ENCODE data around the gene VPS9D1. TPM values are rescaled to one million over a fixed set of nuclear protein-coding genes. Genes with fewer than 3 reads are reported as not detected.

VPS9D1 gene
- total and polyA plus RNA-seq, 2 of the 4 experiments (the other 2 are of a cell fraction), result 1.8 to 20.3 TPM

- Histone ChIP-seq H3K9me1 (ENCODE audit: insufficient read depth, low read length) (peaks cover 5% of the 10 kb centered on the region; the same call in 1 of the 2 replicates), H2AFZ (replicated peaks; ENCODE audit: low read length, poor library complexity) (no peak overlapping the region), H2AK5ac (ENCODE audit: low read depth, low read length) (no peak overlapping the region), H2BK5ac (ENCODE audit: low read depth, low read length, poor library complexity, severe bottlenecking) (no peak overlapping the region), H3K14ac (replicated peaks; ENCODE audit: low read depth, low read length) (no peak overlapping the region), H4K91ac (ENCODE audit: insufficient read depth, low read depth, low read length) (no peak overlapping the region), H3K27ac (ENCODE audit: insufficient read depth, low read length) (no peak overlapping the region), H3K4me3 (ENCODE audit: insufficient read depth, low read depth, low read length) (no peak overlapping the region), H2AK9ac (replicated peaks; ENCODE audit: low read depth, low read length, poor library complexity) (no peak overlapping the region), H3K4ac (ENCODE audit: low read depth, low read length) (no peak overlapping the region), H3K56ac (ENCODE audit: extremely low read depth, insufficient read depth, low read length) (no peak overlapping the region), H3K36me3 (ENCODE audit: control insufficient read depth, insufficient read depth, low read length) (peaks cover 16% of the 10 kb centered on the region), H3K18ac (ENCODE audit: low read depth, low read length) (no peak overlapping the region), H4K5ac (ENCODE audit: low read depth, low read length) (no peak overlapping the region), H4K20me1 (ENCODE audit: insufficient read depth, low read length) (peaks cover 6% of the 10 kb centered on the region), H3K79me1 (ENCODE audit: low read depth in 1 of 2, low read length in 2 of 2) (peaks cover 16 to 40% of the 10 kb centered on the region in 2 experiments), H3K9me3 (ENCODE audit: control insufficient read depth, insufficient read depth, low read length) (no peaks in the 10 kb centered on the region), H2BK120ac (ENCODE audit: low read depth, low read length) (no peak overlapping the region), H2BK15ac (ENCODE audit: low read depth, low read length) (no peak overlapping the region), H2BK20ac (ENCODE audit: low read depth, low read length) (no peak overlapping the region), H3K4me1 (ENCODE audit: control insufficient read depth, insufficient read depth, low read length) (peaks cover 7% of the 10 kb centered on the region), H4K8ac (ENCODE audit: low read depth in 2 of 2, low read length in 2 of 2) (no peak overlapping the region), H3K23ac (ENCODE audit: low read depth, low read length) (no peak overlapping the region), H3K4me2 (ENCODE audit: low read depth, low read length) (no peak overlapping the region), H3K9ac (ENCODE audit: low read depth, low read length) (no peak overlapping the region), H3K27me3 (ENCODE audit: control insufficient read depth, insufficient read depth, low read length) (no peaks in the 10 kb centered on the region)
- TF ChIP-seq NFE2L2 (IDR thresholded peaks at IDR 0.05; ENCODE audit: low read depth, low read length) (no peak), BHLHE40 (IDR thresholded peaks at IDR 0.05; ENCODE audit: low read depth, low read length) (no peak), RFX5 (IDR thresholded peaks at IDR 0.05; ENCODE audit: low read depth, low read length) (no peak), RAD21 (IDR thresholded peaks at IDR 0.05; ENCODE audit: low read length) (no peak), SMC3 (IDR thresholded peaks at IDR 0.05; ENCODE audit: low read depth, low read length) (no peak), MAFK (IDR thresholded peaks at IDR 0.05; ENCODE audit: low read depth, low read length) (no peak), RCOR1 (IDR thresholded peaks at IDR 0.05; ENCODE audit: insufficient replicate concordance, low read length) (no peak), POLR2A (IDR thresholded peaks at IDR 0.05; ENCODE audit: low read depth, low read length) (no peak), ELK1 (IDR thresholded peaks at IDR 0.05; ENCODE audit: borderline replicate concordance, low read depth, low read length) (no peak), CHD1 (IDR thresholded peaks at IDR 0.05; ENCODE audit: low read depth, low read length) (no peak), MAZ (IDR thresholded peaks at IDR 0.05; ENCODE audit: borderline replicate concordance, low read depth, low read length) (no peak)
- dilution Hi-C loops (cut with HindIII; ENCODE audit: low sequenced_read_pairs, unreplicated experiment) (no loop called here), intact Hi-C loops (cut with micrococcal nuclease) (no loop called here), in situ Hi-C loops (cut with MboI; ENCODE audit: low sequenced_read_pairs) (no loop called here)
- no peak for ATAC-seq (ENCODE audit: low read depth)
- no TSS peak for BruUV-seq (replicated peaks)
- POLR2A ChIA-PET (ENCODE audit: unreplicated experiment), result no interaction called here
- CTCF ChIA-PET, result no interaction called here
- WGBS, 2 experiments (ENCODE audit: extremely low coverage in 2 of 2, insufficient read length in 1 of 2), result no CpG with 5 or more reads among the region's 9 CpGs
- DNase-seq, result no peak
These were observed 59.5 kb downstream of the VPS9D1 start for GRCh38 chr16:89661215-89661614.

All from IMR-90 (cell line).